Tibial artery (tissue), 4 donors: ENCODE results near the gene PPP1CC.

Source experiments
- DNase-seq, 2 donors: peaks; one replicate each; pipeline ENCODE4 v3.0.0-alpha.2; 2019
- H3K27ac ChIP-seq, 2 donors: fragments of 200-600 bp; sonication (generic) in 1 of 2; 1 replicate in 1 of 2; 2 replicates in 1 of 2; pipeline ENCODE4 v1.5.1; 2018 to 2019; ENCODE audit warnings: mild to moderate bottlenecking in 1 of 2
- H3K27me3 ChIP-seq, 2 donors: fragments of 200-600 bp; sonication (generic) in 1 of 2; one replicate each; pipeline versions ENCODE4 v1.5.1 to v1.6.0; 2016 to 2019
- H3K36me3 ChIP-seq, 3 donors: fragments of 200-600 bp; sonication (generic) in 2 of 3; one replicate each; pipeline ENCODE4 v1.5.1; 2016 to 2019; ENCODE audit warnings: mild to moderate bottlenecking in 2 of 3
- H3K4me1 ChIP-seq, 4 donors: fragments of 200-600 bp; sonication (generic) in 2 of 4; 1 replicate in 3 of 4; 2 replicates in 1 of 4; pipeline ENCODE4 v1.5.1; 2016 to 2019
- H3K4me3 ChIP-seq, 2 donors: fragments of 200-600 bp; sonication (generic) in 1 of 2; 1 replicate in 1 of 2; 2 replicates in 1 of 2; pipeline ENCODE4 v1.5.1; 2018 to 2019; ENCODE audit warnings: mild to moderate bottlenecking in 2 of 2
- H3K9me3 ChIP-seq, 3 donors: fragments of 200-600 bp; sonication (generic) in 1 of 3; one replicate each; pipeline ENCODE4 v1.5.1; 2016 to 2019
- CTCF ChIP-seq, 2 experiments: fragments of 200-600 bp in 1 of 2; fragments of 450-650 bp in 1 of 2; IDR thresholded peaks; one replicate each; pipeline ENCODE4 v1.5.1; 2017 to 2019; ENCODE audit warnings: antibody characterized with exemption in 2 of 2, mild to moderate bottlenecking in 1 of 2, moderate library complexity in 1 of 2
- intact Hi-C: fragments of 100-400 bp; cut with DNase I; formaldehyde crosslinking; loops from one replicate; pipeline ENCODE4 v1.15.0; 2023; ENCODE audit warnings: low total_unique reads

The PPP1CC gene

DNA sequence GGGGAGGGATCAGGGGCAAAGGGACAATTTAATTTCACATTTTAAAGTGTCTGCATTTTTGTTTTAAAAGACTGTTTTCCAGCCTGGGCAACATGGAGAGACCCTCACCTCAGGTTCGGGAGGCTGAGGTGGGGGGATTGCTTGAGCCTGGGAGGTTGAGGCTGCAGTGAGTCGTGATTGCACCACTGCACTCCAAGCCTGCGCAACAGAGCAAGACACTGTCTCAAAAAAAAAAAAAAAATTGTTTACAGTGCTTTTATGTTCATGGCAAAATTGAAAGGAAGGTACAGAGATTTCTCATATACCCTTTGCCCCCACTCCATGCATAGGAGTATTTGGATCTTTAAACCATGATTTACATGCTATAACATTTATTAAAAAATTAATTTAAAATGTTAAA lies 37.4 kb downstream of the PPP1CC start:
- Histone ChIP-seq H3K27ac (no peak overlapping the region), H3K4me3 (no peak overlapping the region), H3K9me3 (no peaks in the 10 kb centered on the region), H3K4me1 (no peaks in the 10 kb centered on the region), H3K36me3 (no peaks in the 10 kb centered on the region), H3K27me3 (no peaks in the 10 kb centered on the region)
- no peak for TF ChIP-seq CTCF (IDR thresholded peaks at IDR 0.05)
- DNase-seq: no peak
- intact Hi-C loops: no loop called here

DNA sequence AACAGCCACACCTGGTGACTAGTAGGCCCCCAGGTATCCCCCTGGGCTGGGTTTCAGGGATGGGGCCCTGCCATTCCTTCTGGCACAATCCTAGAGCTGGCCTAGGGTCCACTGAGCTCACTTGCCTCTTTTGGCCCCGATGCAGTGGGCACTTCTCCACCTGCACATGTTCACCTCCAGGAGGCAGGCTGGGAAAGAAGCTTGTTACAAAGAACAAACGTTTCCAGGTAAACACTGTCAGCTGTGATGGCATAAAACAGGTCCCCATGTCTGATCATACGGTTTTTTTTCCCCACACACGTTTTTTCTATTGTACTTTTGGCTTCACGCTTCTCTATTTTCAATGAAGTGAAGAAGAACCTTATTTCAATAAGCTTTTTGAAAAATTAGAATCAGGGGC lies 37.9 kb downstream of the PPP1CC start:
- intact Hi-C loops: no loop called here
- H3K9me3 ChIP-seq: no peaks in the 10 kb centered on the region
- no peak for TF ChIP-seq CTCF (IDR thresholded peaks at IDR 0.05)
- DNase-seq: no peak
- no peaks in the 10 kb centered on the region for H3K36me3 ChIP-seq
- H3K4me3 ChIP-seq: no peak overlapping the region
- H3K4me1 ChIP-seq: no peaks in the 10 kb centered on the region
- no peak overlapping the region for H3K27ac ChIP-seq
- no peaks in the 10 kb centered on the region for H3K27me3 ChIP-seq

DNA sequence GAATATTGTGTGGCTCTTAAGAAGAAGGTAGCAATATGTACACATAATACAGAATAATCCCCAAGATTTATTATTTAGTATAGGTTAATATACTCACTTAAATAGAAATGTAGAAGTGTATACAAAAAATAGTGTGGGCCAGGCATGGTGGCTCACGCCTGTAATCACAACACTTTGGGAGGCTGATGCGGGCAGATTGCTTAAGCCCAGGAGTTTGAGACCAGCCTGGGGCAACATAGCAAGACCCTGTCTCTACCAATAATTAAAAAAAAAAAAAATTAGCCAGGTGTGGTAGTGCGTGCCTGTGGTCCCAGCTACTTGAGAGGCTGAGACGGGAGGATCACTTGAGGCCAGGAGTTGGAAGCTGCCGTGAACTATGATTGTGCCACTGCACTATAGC lies 38.5 kb downstream of the PPP1CC start:
- Histone ChIP-seq H3K4me3 (no peak overlapping the region), H3K36me3 (no peaks in the 10 kb centered on the region), H3K27ac (no peak overlapping the region), H3K4me1 (peaks cover 0 to 2% (median 0%) of the 10 kb centered on the region in 4 donors), H3K27me3 (no peaks in the 10 kb centered on the region), H3K9me3 (no peaks in the 10 kb centered on the region)
- no peak for TF ChIP-seq CTCF (IDR thresholded peaks at IDR 0.05)
- intact Hi-C loops: no loop called here
- DNase-seq: no peak

- Histone ChIP-seq H3K4me3 (no peak overlapping the region), H3K27ac (no peak overlapping the region), H3K4me1 (peaks cover 0 to 14% (median 2%) of the 10 kb centered on the region in 4 donors), H3K36me3 (no peaks in the 10 kb centered on the region), H3K27me3 (no peaks in the 10 kb centered on the region), H3K9me3 (no peaks in the 10 kb centered on the region)
- no peak for TF ChIP-seq CTCF (IDR thresholded peaks at IDR 0.05)
- intact Hi-C loops: no loop called here
- DNase-seq: no peak
Observed at GRCh38 chr12:110702081-110702480, 40.6 kb downstream of the PPP1CC start.

GRCh38 chr12:110699591-110700445 lies 42.9 kb downstream of the PPP1CC start:
- no peak overlapping the region for H3K4me3 ChIP-seq
- no peak for DNase-seq
- peaks cover 0 to 14% (median 2%) of the 10 kb centered on the region in 4 donors for H3K4me1 ChIP-seq
- peak overlapping the region in 1 of 2 donors; percentile 4 for H3K27ac ChIP-seq
- no peak for TF ChIP-seq CTCF (IDR thresholded peaks at IDR 0.05)
- intact Hi-C loops: no loop called here
- H3K27me3 ChIP-seq: no peaks in the 10 kb centered on the region
- no peaks in the 10 kb centered on the region for H3K9me3 ChIP-seq
- H3K36me3 ChIP-seq: no peaks in the 10 kb centered on the region
